GM12891 (cell line): ENCODE results near the gene SLC35F6.

Experiments used
- POLR2A ChIP-seq: IDR thresholded peaks from 2 replicates; pipeline ENCODE4 v1.6.1; 2011; ENCODE audit warnings: low read depth, low read length, control low read depth
- POLR2AphosphoS5 ChIP-seq: IDR thresholded peaks from 2 replicates; pipeline ENCODE4 v1.6.1; 2011; ENCODE audit warnings: low read depth, low read length, control low read depth
- POU2F2 ChIP-seq: IDR thresholded peaks from 2 replicates; pipeline ENCODE4 v1.6.1; 2011; ENCODE audit warnings: low read depth, mild to moderate bottlenecking, control low read depth, low read length, moderate library complexity
- SPI1 ChIP-seq: IDR thresholded peaks from 2 replicates; pipeline ENCODE4 v1.6.1; 2011; ENCODE audit warnings: low read depth, low read length, control low read depth
- TAF1 ChIP-seq: IDR thresholded peaks from 2 replicates; pipeline ENCODE4 v1.6.1; 2011; ENCODE audit warnings: low read depth, low read length, control low read depth

DNA sequence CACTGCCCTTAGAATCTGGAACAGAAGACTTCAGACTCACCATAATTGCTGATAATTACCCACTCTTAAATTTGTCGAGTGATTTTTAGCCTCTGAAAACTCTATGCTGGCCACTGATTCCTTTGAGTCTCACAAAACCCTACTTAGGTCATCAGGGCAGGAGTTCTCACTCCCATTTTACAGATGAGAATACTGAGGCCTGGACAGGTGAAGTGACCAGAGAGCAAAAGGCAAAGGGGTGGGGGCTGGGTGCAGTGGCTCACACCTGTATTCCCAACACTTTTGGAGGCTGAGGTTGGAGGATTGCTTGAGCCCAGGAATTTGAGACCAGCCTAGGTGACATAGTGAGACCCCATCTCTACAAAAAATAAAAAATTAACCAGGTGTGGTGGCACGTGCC lies 34.8 kb upstream of the SLC35F6 start:
- no peak for TF ChIP-seq POLR2AphosphoS5
- no peak for TF ChIP-seq POLR2A
- no peak for TF ChIP-seq SPI1
- no peak for TF ChIP-seq TAF1
- no peak for TF ChIP-seq POU2F2
